Subcutaneous adipose tissue (tissue), 4 donors: ENCODE results near the gene ARHGAP10. TPM values are rescaled to one million over a fixed set of nuclear protein-coding genes. Genes with fewer than 3 reads are reported as not detected.

Experiments used
- CTCF ChIP-seq: fragments of 450-650 bp; IDR thresholded peaks from one replicate; pipeline ENCODE4 v1.5.1; 2016; ENCODE audit warnings: low read depth, mild to moderate bottlenecking, control low read depth, antibody characterized with exemption, moderate library complexity
- total RNA-seq, 4 donors: library from RNA; depleted of rRNA; stranded (reverse); fragments of >200 nt; gene quantifications; one replicate each; pipeline ENCODE4 v1.1.0, GENCODE V29; 2016

Gene ARHGAP10
- total RNA-seq, 4 donors from 2014 or later, result 77.1 to 129 (median 98.1) TPM

- no peak for TF ChIP-seq CTCF
Measured at GRCh38 chr4:147965873-147966272, 234.0 kb downstream of the ARHGAP10 start.

GRCh38 chr4:147968641-147969040 is 236.8 kb downstream of the ARHGAP10 start:
- TF ChIP-seq CTCF, result no peak

- TF ChIP-seq CTCF, result no peak
Measured at GRCh38 chr4:147969573-147970385, 237.9 kb downstream of the ARHGAP10 start.

GRCh38 chr4:147971116-147971515 is 239.2 kb downstream of the ARHGAP10 start:
- TF ChIP-seq CTCF, result no peak

- TF ChIP-seq CTCF, result no peak
Measured at GRCh38 chr4:147975325-147975724, 243.4 kb downstream of the ARHGAP10 start.

GRCh38 chr4:147975933-147976928 is 244.3 kb downstream of the ARHGAP10 start:
- no peak for TF ChIP-seq CTCF

GRCh38 chr4:147980586-147980985 is 248.7 kb downstream of the ARHGAP10 start:
- TF ChIP-seq CTCF, result no peak
